Measurements from ENCODE around the gene NFIA. TPM values are rescaled to one million over a fixed set of nuclear protein-coding genes. Genes with fewer than 3 reads are reported as not detected.

Gene NFIA
- total RNA-seq, 3 donors from 2014 or later: 54.9 to 87.5 (median 79.6) TPM

DNA sequence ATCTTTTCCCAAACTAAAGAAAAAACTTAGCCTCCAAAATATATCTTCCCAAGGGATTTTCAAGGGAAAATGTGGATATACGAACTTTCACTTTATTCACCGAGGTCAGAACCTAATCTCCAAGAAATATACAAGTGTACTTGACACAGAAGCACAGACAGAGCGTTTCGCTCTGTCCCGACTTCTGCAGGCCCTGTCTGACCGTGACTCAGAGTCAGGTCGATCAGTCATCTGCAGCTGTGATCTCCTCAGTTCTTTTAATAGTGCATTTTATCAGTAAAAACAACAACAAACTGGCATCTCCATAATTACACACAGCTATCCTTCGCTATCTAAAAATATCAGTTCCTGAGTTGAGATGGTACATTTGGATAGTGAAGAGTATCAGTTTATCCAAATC is 416.0 kb downstream of the NFIA start:
- Histone ChIP-seq H3K27ac (no peak overlapping the region), H3K9me3 (no peaks in the 10 kb centered on the region), H3K4me1 (no peaks in the 10 kb centered on the region), H3K27me3 (no peaks in the 10 kb centered on the region), H3K4me3 (no peak overlapping the region), H3K36me3 (no peaks in the 10 kb centered on the region)
- DNase-seq (ENCODE audit: low spot score in 2 of 2): no peak
- TF ChIP-seq POLR2AphosphoS5 (IDR thresholded peaks at IDR 0.05) (no peak), POLR2A (IDR thresholded peaks at IDR 0.05) (no peak)
- TF ChIP-seq, protein P1, sequence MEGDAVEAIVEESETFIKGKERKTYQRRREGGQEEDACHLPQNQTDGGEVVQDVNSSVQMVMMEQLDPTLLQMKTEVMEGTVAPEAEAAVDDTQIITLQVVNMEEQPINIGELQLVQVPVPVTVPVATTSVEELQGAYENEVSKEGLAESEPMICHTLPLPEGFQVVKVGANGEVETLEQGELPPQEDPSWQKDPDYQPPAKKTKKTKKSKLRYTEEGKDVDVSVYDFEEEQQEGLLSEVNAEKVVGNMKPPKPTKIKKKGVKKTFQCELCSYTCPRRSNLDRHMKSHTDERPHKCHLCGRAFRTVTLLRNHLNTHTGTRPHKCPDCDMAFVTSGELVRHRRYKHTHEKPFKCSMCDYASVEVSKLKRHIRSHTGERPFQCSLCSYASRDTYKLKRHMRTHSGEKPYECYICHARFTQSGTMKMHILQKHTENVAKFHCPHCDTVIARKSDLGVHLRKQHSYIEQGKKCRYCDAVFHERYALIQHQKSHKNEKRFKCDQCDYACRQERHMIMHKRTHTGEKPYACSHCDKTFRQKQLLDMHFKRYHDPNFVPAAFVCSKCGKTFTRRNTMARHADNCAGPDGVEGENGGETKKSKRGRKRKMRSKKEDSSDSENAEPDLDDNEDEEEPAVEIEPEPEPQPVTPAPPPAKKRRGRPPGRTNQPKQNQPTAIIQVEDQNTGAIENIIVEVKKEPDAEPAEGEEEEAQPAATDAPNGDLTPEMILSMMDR (IDR thresholded peaks at IDR 0.05): no peak
- intact Hi-C loops (cut with DNase I; ENCODE audit: low total_unique reads): no loop called here

DNA sequence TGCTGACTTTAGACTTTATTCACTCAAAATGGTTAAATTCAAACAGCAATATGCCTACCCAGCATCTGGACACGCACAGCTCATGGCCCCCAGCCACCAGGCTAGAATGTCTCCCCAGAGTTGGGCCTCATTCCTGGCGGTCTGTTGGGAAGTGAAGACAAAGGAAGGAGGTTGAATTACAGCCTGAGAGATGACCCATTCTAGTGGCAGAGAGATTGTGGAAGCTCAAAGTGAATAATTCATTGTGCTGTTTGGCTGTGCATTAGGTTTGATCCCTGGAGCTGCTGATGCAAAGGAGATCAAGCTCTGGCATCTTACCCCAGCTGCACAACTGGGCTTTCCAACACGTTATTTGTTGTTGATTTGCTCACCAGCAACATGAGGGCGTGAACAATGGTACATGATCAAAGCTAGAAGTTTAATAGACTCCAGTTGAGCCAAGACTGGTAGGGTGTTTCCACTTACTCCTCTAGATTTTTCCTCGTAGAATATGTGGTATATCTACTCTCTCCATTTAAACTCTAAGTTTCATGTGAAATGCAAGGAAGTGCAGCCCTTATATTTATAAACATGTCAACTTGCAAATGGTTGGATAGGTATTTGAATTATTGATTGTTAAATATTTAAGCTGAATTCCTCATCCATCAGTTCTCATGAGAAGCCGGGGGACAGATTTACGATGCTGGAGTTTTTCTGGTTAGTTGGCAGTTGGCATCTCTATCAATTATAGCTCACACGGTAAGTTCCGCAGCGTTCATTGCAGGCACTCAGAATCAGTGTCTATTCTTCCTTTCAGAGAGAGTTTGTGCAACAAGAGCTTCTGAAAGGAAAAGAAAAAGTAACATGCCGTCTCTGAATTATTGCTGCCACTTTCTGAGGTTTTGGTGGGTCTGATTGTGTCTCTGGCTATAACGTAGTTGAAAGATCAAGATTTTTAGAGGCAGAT is 419.9 kb downstream of the NFIA start:
- H3K27ac ChIP-seq: no peak overlapping the region
- no peaks in the 10 kb centered on the region for H3K36me3 ChIP-seq
- H3K9me3 ChIP-seq: no peaks in the 10 kb centered on the region
- H3K4me3 ChIP-seq: no peak overlapping the region
- no peaks in the 10 kb centered on the region for H3K4me1 ChIP-seq
- no peak for DNase-seq (ENCODE audit: low spot score in 2 of 2)
- H3K27me3 ChIP-seq: no peaks in the 10 kb centered on the region
- TF ChIP-seq POLR2A (IDR thresholded peaks at IDR 0.05) (no peak), POLR2AphosphoS5 (IDR thresholded peaks at IDR 0.05) (no peak)
- TF ChIP-seq, protein P1 (IDR thresholded peaks at IDR 0.05): no peak
- intact Hi-C loops (cut with DNase I; ENCODE audit: low total_unique reads): no loop called here

DNA sequence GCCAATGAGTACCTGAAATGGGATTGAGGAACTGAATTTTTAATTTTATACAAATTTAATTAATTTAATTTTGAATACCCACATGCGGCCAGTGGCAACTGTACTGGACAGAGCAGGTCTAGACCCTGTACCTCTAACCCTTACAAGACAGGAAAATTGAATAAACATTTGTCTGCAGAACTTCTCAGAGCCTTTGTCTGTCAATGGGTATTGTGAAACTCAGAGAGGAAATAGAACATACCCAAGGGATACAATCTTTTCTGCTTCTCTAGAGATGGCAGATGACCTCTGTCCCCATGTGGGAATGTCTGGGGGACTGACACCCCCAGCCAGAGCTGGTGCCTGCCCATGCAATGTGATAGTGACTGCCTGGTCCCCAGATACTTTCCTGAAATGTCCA is 421.9 kb downstream of the NFIA start:
- Histone ChIP-seq H3K27ac (no peak overlapping the region), H3K4me3 (no peak overlapping the region), H3K36me3 (no peaks in the 10 kb centered on the region), H3K27me3 (no peaks in the 10 kb centered on the region), H3K9me3 (no peaks in the 10 kb centered on the region), H3K4me1 (no peaks in the 10 kb centered on the region)
- intact Hi-C loops (cut with DNase I; ENCODE audit: low total_unique reads): no loop called here
- TF ChIP-seq POLR2A (IDR thresholded peaks at IDR 0.05) (no peak), POLR2AphosphoS5 (IDR thresholded peaks at IDR 0.05) (no peak)
- TF ChIP-seq, protein P1 (IDR thresholded peaks at IDR 0.05): no peak
- no peak for DNase-seq (ENCODE audit: low spot score in 2 of 2)

DNA sequence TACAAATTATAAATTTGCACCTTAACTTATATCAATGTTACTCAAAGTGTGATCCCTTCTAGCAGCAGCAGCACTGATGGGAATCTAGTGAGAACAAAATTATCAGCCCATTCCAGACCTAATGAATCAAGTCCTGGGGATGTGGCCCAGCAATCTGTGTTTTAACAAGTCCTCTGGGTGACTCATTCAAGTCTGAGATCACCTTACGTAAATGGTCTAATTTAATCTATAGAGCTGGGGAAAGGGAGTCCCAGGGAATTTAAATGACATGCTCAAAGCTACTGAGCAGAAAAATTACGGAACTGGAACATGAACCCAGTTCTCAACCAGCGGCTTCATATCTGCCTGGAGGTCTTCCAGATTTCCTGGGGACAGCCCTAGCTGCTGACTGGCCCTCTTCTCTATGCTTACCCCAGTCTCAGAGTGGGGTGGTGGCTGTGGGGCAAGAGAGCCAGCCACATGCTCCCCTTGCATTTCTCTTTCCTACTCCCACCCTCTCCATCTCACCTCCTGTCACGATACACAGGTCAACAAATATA is 422.6 kb downstream of the NFIA start:
- DNase-seq (ENCODE audit: low spot score in 2 of 2): no peak
- Histone ChIP-seq H3K27me3 (no peaks in the 10 kb centered on the region), H3K4me1 (no peaks in the 10 kb centered on the region), H3K36me3 (no peaks in the 10 kb centered on the region), H3K9me3 (no peaks in the 10 kb centered on the region), H3K4me3 (no peak overlapping the region), H3K27ac (no peak overlapping the region)
- intact Hi-C loops (cut with DNase I; ENCODE audit: low total_unique reads): no loop called here
- TF ChIP-seq, protein P1 (IDR thresholded peaks at IDR 0.05): no peak
- TF ChIP-seq POLR2AphosphoS5 (IDR thresholded peaks at IDR 0.05) (no peak), POLR2A (IDR thresholded peaks at IDR 0.05) (no peak)

DNA sequence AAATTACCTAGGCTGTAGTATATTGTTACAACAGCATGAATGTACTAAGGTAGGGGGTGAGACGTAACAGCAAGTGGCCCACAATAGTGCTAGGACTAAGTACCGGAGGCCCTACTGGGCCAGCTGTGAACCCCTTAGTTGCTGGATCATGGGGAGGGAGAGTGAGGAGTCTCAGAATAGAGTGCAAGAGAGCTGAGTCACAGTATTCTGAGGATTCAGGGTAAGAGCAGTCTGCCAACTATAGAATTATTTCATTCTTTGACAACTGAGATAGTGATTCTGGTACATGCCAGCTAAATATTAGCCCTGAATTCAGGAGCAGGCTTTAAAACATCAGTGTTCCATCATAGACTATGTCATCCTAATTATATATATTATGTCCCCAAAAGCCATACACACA is 423.9 kb downstream of the NFIA start:
- H3K4me3 ChIP-seq: no peak overlapping the region
- no peaks in the 10 kb centered on the region for H3K36me3 ChIP-seq
- no peaks in the 10 kb centered on the region for H3K27me3 ChIP-seq
- intact Hi-C loops (cut with DNase I; ENCODE audit: low total_unique reads): no loop called here
- no peak overlapping the region for H3K27ac ChIP-seq
- no peaks in the 10 kb centered on the region for H3K4me1 ChIP-seq
- no peak for DNase-seq (ENCODE audit: low spot score in 2 of 2)
- TF ChIP-seq, protein P1 (IDR thresholded peaks at IDR 0.05): no peak
- no peak for TF ChIP-seq POLR2AphosphoS5 (IDR thresholded peaks at IDR 0.05)
- no peak for TF ChIP-seq POLR2A (IDR thresholded peaks at IDR 0.05)
- no peaks in the 10 kb centered on the region for H3K9me3 ChIP-seq
